B cell (primary cell): ENCODE data around the gene CCNF. TPM values are rescaled to one million over a fixed set of nuclear protein-coding genes. Genes with fewer than 3 reads are reported as not detected.

ENCODE experiments used
- ATAC-seq: fragments of 200-7000 bp; cut with Tn5 transposase; one replicate; pipeline ENCODE4 v1.10.0; 2021; ENCODE audit warnings: low read depth, mild to moderate bottlenecking, moderate number of reproducible peaks, moderate library complexity
- CTCF ChIA-PET: fragments of 350-600 bp; sonication (Branson Sonifier 250); formaldehyde crosslinking; loops from one replicate; lab custom pipeline; 2021; ENCODE audit warnings: antibody characterized with exemption, inconsistent platforms; lab: Charles Lee
- POLR2A ChIA-PET: fragments of 350-600 bp; sonication (Branson Sonifier 250); formaldehyde crosslinking; loops from one replicate; lab custom pipeline; 2021; ENCODE audit warnings: antibody characterized with exemption; lab: Charles Lee
- DNase-seq: peaks from one replicate; pipeline ENCODE4 v3.0.0; 2013
- H2AFZ ChIP-seq: 2 replicates; pipeline ENCODE4 v1.6.1; 2012; ENCODE audit warnings: mild to moderate bottlenecking, low read depth, low read length; ENCODE audit not compliant: insufficient read depth, poor library complexity, severe bottlenecking
- H3K27ac ChIP-seq, 2 donors: 1 replicate in 1 of 2; 2 replicates in 1 of 2; pipeline ENCODE4 v1.5.1; 2012 to 2013; ENCODE audit warnings: low read length in 2 of 2, mild to moderate bottlenecking in 2 of 2, moderate library complexity in 1 of 2
- H3K27me3 ChIP-seq, 4 experiments: fragments of 200-600 bp in 1 of 4; sonication (generic) in 1 of 4; replicated peaks in 1 of 4; 1 replicate in 2 of 4; 2 replicates in 2 of 4; pipeline versions ENCODE4 v1.6.1 to v1.7.0; 2013 to 2016; ENCODE audit warnings: low read length in 3 of 4, mild to moderate bottlenecking in 2 of 4, mixed read lengths in 1 of 4, moderate library complexity in 1 of 4; ENCODE audit not compliant: insufficient read depth in 4 of 4, control insufficient read depth in 3 of 4; ENCODE audit errors: control extremely low read depth in 1 of 4
- H3K36me3 ChIP-seq, 2 experiments: replicated peaks in 1 of 2; 1 replicate in 1 of 2; 2 replicates in 1 of 2; pipeline versions ENCODE4 v1.6.1 to v1.7.1; 2013; ENCODE audit warnings: low read length in 1 of 2; ENCODE audit not compliant: insufficient read depth in 2 of 2, control insufficient read depth in 1 of 2; ENCODE audit errors: control extremely low read depth in 1 of 2, extremely low read depth in 1 of 2
- H3K4me1 ChIP-seq, 2 donors: fragments of 200-600 bp in 1 of 2; sonication (generic) in 1 of 2; 1 replicate in 1 of 2; 2 replicates in 1 of 2; pipeline versions ENCODE4 v1.5.1 to v1.6.1; 2013 to 2017; ENCODE audit warnings: low read length in 2 of 2; ENCODE audit not compliant: control insufficient read depth in 2 of 2, insufficient read depth in 2 of 2
- H3K4me2 ChIP-seq: replicated peaks from 2 replicates; pipeline ENCODE3; 2012; ENCODE audit warnings: mild to moderate bottlenecking, low read depth, low read length; ENCODE audit not compliant: poor library complexity, severe bottlenecking
- H3K4me3 ChIP-seq, 5 experiments: fragments of 200-600 bp in 1 of 5; sonication (generic) in 1 of 5; 1 replicate in 3 of 5; 2 replicates in 2 of 5; pipeline versions ENCODE4 v1.5.1 to v1.7.0; 2011 to 2016; ENCODE audit warnings: low read length in 4 of 5, mild to moderate bottlenecking in 4 of 5, low read depth in 2 of 5, control low read depth in 1 of 5, moderate library complexity in 1 of 5; ENCODE audit not compliant: insufficient read depth in 1 of 5; ENCODE audit errors: control extremely low read depth in 1 of 5, extremely low read depth in 1 of 5
- H3K79me2 ChIP-seq: fragments of 200-600 bp; sonication (generic); one replicate; pipeline ENCODE4 v1.6.0; 2016; ENCODE audit warnings: low read length; ENCODE audit not compliant: control insufficient read depth, insufficient read depth
- H3K9ac ChIP-seq: fragments of 200-600 bp; sonication (generic); 2 replicates; pipeline ENCODE4 v1.6.1; 2017; ENCODE audit warnings: mild to moderate bottlenecking, low read length, moderate library complexity
- H3K9me3 ChIP-seq, 3 donors: one replicate each; pipeline versions ENCODE4 v1.6.1 to v1.7.1; 2013; ENCODE audit warnings: low read length in 2 of 3; ENCODE audit not compliant: control insufficient read depth in 2 of 3, insufficient read depth in 1 of 3; ENCODE audit errors: control extremely low read depth in 1 of 3
- H4K20me1 ChIP-seq: 2 replicates; pipeline ENCODE4 v1.6.0; 2012; ENCODE audit warnings: mild to moderate bottlenecking, low read length; ENCODE audit not compliant: insufficient read depth, control insufficient read depth, poor library complexity, severe bottlenecking
- H3K27ac Mint-ChIP-seq: one replicate; pipeline ENCODE4 v1.8.0; 2021; ENCODE audit warnings: mixed read lengths
- H3K27me3 Mint-ChIP-seq: one replicate; pipeline ENCODE4 v1.8.0; 2021; ENCODE audit warnings: mixed read lengths
- H3K4me1 Mint-ChIP-seq: one replicate; pipeline ENCODE4 v1.8.0; 2021; ENCODE audit warnings: mixed read lengths
- H3K4me3 Mint-ChIP-seq: one replicate; pipeline ENCODE4 v1.8.0; 2021; ENCODE audit warnings: mixed read lengths
- H3K9me3 Mint-ChIP-seq: one replicate; pipeline ENCODE4 v1.8.0; 2022; ENCODE audit warnings: mixed read lengths; ENCODE audit not compliant: insufficient read depth
- CTCF ChIP-seq: fragments of 200-600 bp; IDR thresholded peaks from one replicate; pipeline ENCODE4 v1.8.0; 2022; ENCODE audit warnings: antibody characterized with exemption, mild to moderate bottlenecking
- EZH2 ChIP-seq: IDR thresholded peaks from 2 replicates; pipeline ENCODE4 v1.6.1; 2012; ENCODE audit warnings: borderline replicate concordance, low read depth, mild to moderate bottlenecking, moderate library complexity, low read length; ENCODE audit not compliant: insufficient read depth, poor library complexity, severe bottlenecking
- WGBS: methylation state at CpG from one replicate; pipeline ENCODE4 v1.1.5; 2013; ENCODE audit warnings: missing lambda C conversion rate; ENCODE audit not compliant: insufficient coverage; 5-methylcytosine and 5-hydroxymethylcytosine counted together
- intact Hi-C: fragments of 100-400 bp; cut with micrococcal nuclease; formaldehyde crosslinking; loops from one replicate; pipeline ENCODE4 v1.10.0; 2022
- polyA plus RNA-seq: library from polyadenylated mRNA; depleted of rRNA; stranded (reverse); fragments of >200 nt; gene quantifications from 2 replicates; pipeline ENCODE4 v1.2.3, GENCODE V29; 2012
- total RNA-seq, 2 donors: library from RNA; stranded (reverse); fragments of 120-200 nt in 1 of 2; gene quantifications; 1 replicate in 1 of 2; 2 replicates in 1 of 2; pipeline versions ENCODE4 v1.2.3 to v1.2.4, GENCODE V29; 2013 to 2022

Gene CCNF
- total and polyA plus RNA-seq, 2 donors (not counting 1 experiment from before 2014, with no cell fraction given): 3.2 to 5.3 TPM

DNA sequence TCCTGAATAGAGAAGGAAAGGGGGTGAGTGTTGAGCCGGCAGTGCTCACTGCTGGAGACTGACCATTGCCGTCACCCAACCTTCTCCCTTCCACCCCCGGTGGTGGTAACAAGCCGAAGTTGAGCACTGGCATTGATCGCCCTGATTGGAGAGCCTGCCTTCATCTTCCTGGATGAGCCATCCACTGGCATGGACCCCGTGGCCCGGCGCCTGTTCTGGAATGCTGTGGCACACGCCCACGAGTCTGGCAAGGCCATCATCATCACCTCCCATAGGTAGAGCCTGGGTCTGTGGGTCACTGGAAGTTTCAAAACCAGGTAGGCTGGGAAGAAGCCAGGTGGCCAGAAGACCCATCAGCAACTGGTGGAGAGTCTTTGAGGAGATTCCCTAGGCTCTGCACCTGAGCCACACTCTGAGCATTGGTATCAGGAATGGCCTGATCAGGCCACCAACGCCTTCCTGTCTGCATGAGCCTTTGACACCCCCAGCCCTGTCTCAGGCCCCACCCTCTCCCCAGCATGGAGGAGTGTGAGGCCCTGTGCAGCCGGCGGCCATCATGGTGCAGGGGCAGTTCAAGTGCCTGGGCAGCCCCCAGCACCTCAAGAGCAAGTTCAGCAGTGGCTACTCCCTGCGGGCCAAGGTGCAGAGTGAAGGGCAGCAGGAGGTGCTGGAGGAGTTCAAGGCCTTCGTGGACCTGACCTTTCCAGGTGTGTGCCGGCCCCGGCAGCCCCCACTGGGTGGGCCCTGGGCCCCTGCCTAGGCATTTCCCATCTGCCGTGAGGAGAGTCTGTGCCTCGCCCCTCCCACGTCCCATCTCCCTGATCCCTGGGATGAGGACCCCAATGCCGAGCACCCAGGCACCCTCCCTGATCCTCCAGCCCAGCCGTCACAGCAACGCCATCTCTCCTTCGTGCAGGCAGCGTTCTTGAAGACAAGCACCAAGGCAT is 4.9 kb upstream of the CCNF start:
- CTCF ChIA-PET: interaction anchor here (1.2 to 1.5 kb wide), 3 partner anchors 10 to 46 kb away, joined by 3 to 4 read pairs (median 3); no protein-coding TSS in a partner anchor
- Mint-ChIP-seq H3K4me3 (no peak overlapping the region), H3K27ac (no peak overlapping the region), H3K4me1 (peaks cover 7% of the 10 kb centered on the region), H3K27me3 (no peaks in the 10 kb centered on the region), H3K9me3 (no peaks in the 10 kb centered on the region)
- no peak overlapping the region for H3K9ac ChIP-seq
- H3K9me3 ChIP-seq: no peaks in the 10 kb centered on the region
- no peak overlapping the region for H3K27ac ChIP-seq
- no peak for TF ChIP-seq EZH2
- no peak for TF ChIP-seq CTCF
- no peaks in the 10 kb centered on the region for H3K79me2 ChIP-seq
- peaks cover 0 to 16% of the 10 kb centered on the region in 2 donors for H3K4me1 ChIP-seq
- DNase-seq (no peak), ATAC-seq (no peak)
- H3K4me3 ChIP-seq: no peak overlapping the region
- no peaks in the 10 kb centered on the region for H3K36me3 ChIP-seq
- H2AFZ ChIP-seq: no peak overlapping the region
- POLR2A ChIA-PET: interaction anchor here (0.6 kb wide), 1 partner anchor 461 kb away, joined by 3 read pairs; no protein-coding TSS in a partner anchor
- no peaks in the 10 kb centered on the region for H3K27me3 ChIP-seq
- H3K4me2 ChIP-seq: no peak overlapping the region
- intact Hi-C loops: no loop called here
- 95% methylated on average over 19 of the region's 25 CpGs for WGBS
- no peaks in the 10 kb centered on the region for H4K20me1 ChIP-seq

- no peak overlapping the region for H3K9ac ChIP-seq
- DNase-seq (no peak), ATAC-seq (no peak)
- peaks cover 4% of the 10 kb centered on the region for H3K79me2 ChIP-seq
- H3K9me3 Mint-ChIP-seq: no peaks in the 10 kb centered on the region
- H3K27ac ChIP-seq: no peak overlapping the region
- ChIA-PET POLR2A (no interaction called here), CTCF (interaction anchor here (1.2 to 1.3 kb wide), 2 partner anchors 13 to 44 kb away, joined by 3 to 5 read pairs; no protein-coding TSS in a partner anchor)
- no peak overlapping the region for H3K27ac Mint-ChIP-seq
- no peaks in the 10 kb centered on the region for H4K20me1 ChIP-seq
- no peaks in the 10 kb centered on the region for H3K9me3 ChIP-seq
- 95% methylated on average over 9 of the region's 9 CpGs for WGBS
- intact Hi-C loops: no loop called here
- no peak overlapping the region for H2AFZ ChIP-seq
- no peaks in the 10 kb centered on the region for H3K36me3 ChIP-seq
- H3K4me1 ChIP-seq: peaks cover 3 to 19% of the 10 kb centered on the region in 2 donors
- H3K4me3 Mint-ChIP-seq: no peak overlapping the region
- no peak overlapping the region for H3K4me2 ChIP-seq
- H3K27me3 ChIP-seq: no peaks in the 10 kb centered on the region
- no peaks in the 10 kb centered on the region for H3K27me3 Mint-ChIP-seq
- no peak for TF ChIP-seq CTCF
- no peak for TF ChIP-seq EZH2
- peaks cover 10% of the 10 kb centered on the region for H3K4me1 Mint-ChIP-seq
- no peak overlapping the region for H3K4me3 ChIP-seq
These were observed 4.2 kb upstream of the CCNF start for GRCh38 chr16:2425008-2425518.
